GM18870 (cell line): ENCODE data around the gene NCKAP5.

Experiments
- ATAC-seq: cut with Tn5 transposase; IDR thresholded peaks from one replicate; pipeline ENCODE4 v1.9.1; 2021; ENCODE audit warnings: moderate library complexity; ENCODE audit not compliant: unreplicated experiment

NCKAP5 gene

DNA sequence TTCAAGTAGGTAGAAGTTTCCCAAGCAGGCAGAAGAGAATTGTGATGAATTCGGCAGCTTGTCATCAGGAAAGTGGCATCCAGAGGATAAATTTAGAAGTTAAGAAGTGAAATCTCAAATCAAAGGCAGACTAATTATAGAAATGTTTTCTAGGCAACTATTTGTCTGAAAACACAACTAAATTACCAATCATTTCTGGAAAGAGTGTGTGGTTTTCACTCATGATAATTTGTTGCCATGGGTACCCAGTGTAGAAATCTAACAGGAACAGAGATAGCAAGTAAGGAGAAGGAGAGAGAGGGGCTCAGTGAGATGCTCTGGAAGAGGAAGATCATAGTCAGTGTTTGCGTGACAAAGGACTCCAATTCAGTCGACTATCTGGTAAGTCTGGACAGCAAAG, 208.1 kb downstream of the NCKAP5 start:
- ATAC-seq, result peak; percentile 74

DNA sequence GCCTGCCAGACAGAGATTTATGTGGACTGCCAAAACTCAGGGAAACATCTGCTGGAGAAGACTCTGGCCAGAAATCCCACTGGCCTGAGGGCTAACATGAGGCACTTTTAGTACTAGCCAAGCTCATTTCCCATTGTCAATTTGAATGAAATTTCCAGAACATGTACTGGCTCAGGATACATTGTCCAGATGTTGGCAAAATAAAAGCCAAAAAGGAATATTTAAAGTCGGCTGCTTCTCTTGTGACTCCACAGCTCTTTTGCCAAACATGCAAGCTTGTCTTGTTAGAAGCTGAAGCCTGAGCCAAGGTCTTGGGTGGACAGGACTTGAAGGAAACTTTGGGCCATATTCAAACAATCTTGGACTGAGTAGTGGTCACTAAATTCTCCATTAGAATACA, 215.5 kb downstream of the NCKAP5 start:
- no peak for ATAC-seq

DNA sequence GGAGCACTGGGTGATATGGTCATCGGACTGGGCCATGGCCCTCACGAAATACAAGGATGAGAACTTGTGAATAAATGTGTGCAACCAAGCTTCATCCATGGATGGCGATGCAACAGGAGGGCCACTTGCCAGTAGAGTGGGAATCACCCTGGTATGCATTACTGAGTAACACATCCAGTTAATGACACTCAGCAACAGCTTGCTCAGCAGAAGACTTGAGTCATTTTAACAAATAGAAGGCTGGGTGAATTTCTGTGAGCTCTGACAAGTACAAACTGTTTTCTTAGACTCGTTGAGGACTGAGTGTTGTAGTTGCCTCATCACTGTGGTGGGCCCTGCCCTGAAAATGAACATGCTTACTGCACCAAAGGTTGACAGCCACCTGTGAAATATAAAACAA, 221.6 kb downstream of the NCKAP5 start:
- ATAC-seq, result no peak

DNA sequence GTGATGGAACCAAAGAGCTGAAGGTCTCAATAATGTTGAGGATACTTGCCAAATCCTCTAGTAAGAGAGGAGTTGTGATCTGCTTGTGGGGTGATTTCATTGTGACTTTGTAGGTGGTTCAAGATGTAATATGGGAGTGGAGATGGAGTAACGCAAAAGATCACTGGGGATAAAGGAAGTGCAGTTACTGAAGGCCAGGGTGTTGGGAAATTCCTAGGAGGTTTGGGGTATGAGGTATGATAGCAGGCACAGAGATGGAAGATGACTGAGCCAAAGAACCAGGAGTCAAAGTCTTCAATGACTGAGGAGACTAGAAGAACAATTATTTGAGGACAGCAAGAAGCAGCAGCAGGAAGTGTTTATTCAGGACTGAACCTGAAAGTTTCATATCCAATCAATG, 222.6 kb downstream of the NCKAP5 start:
- no peak for ATAC-seq

DNA sequence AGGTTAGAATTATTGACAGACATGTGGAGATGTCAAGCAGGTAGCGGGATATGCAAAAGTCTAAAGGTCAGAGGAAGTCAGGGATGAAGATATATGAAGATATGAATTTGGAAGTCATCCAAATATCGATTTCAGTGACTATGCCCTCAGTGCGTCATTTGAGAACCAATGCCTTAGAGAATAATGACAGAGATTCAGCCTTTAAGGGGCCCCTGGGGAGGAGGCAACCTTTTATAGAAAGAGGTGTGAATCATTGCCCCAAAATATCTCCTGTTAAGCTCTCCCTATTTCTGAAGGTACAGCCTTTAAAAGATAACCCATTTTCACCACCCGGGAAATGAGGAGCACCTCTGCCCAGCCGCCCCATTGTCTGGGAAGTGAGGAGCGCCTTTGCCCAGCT, 223.4 kb downstream of the NCKAP5 start:
- no peak for ATAC-seq

DNA sequence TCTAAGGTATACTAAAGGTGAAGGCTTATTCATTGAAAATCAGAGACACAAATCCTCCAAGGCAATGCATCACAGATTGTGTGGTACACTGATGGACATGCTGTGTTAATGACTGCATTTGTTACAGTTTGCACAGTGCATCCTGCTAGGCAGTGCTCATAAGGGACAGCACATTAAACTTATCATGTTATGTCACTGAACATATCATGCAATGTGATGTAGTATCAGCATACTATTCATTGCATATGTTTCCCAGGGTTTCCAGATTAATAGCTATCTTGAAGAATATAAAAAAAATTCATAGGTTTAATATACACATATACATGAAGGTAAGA, 225.3 kb downstream of the NCKAP5 start:
- no peak for ATAC-seq

DNA sequence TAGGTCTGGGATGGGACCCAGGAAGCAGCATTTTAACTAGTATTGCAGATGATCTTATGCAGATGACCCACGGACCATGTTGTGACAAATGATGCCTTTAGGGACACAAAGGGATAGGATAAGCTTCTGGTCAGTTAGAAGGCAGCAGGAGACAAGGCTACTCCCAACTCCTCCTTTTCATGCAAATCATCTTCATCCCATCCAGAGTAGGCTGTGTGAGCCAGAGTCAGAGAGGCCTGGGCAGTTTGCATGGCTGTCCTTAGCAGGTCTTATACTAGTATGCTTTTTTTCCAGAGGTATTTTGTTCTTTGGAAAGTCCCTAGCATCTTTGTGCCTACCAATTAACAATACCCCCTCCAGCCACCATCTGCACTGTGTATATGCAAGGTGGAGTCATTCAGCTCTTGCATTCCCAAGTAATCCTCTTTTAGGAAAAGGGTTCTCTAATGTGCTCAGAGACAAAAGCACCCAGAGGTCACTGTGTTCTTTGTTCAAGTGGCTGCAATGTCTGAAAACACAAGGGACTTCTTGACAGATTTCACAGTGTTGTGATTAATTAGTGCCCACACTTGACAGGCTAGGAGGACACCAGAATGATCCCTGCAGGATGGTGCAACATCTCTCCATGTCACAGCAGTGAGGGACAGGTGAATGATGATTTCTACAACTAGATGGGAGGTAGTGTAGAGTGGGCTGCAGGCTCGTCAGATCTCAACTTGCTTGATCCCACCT, 225.8 kb downstream of the NCKAP5 start:
- no peak for ATAC-seq

DNA sequence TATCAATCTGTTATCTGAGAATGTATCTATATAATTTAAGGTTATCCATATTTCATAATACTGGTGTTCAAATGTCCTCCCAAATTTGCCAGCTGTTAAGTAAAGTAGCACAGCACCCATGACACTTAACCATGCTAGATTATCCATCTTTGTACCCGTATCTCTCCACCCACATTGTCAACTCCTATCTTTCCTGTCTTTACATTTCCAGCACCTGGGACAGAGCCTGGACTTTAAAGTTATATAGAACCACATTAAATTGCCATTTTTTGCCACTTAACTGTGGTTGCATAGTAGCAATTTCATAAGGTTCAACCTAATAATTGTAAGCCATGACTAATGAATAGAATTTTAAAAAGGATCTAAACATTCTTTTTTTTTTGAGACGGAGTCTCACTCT, 226.7 kb downstream of the NCKAP5 start:
- ATAC-seq, result no peak

DNA sequence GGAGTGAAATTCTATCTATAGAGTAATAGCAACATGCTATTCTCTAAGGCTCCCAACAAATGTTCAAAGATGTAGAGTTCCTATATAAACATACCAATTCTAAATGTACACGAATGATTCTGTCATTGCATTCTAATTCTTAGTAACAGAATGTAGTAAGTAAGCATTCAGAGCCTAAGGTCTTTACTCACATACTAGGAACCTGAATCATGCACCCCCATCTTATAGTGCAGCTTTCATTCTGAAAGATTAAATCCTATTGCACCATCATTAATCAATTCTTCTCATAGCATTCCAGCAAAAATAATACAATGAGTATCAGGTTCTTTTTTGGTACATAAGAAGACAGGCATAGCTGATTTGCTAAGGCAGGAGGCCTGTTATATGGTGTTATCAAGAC, 230.0 kb downstream of the NCKAP5 start:
- ATAC-seq, result no peak

DNA sequence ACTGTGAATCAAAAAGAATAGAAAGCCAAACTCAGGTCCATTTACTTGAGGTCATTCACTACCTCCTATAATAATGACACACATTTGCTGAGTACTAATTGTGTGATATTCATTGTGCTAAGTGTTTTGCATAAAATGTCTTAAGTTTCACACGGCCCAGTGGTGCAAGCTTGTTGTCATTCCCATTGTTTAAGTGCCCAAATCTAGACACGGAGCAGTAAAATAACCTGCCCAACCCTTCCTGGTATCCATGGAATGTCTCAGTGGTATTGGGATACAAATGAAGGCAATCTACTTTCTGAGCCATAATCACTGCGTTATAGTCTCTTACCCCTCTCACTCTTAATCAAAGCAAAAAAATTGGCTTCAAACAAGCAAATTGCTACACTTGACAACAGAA, 233.3 kb downstream of the NCKAP5 start:
- ATAC-seq, result no peak

DNA sequence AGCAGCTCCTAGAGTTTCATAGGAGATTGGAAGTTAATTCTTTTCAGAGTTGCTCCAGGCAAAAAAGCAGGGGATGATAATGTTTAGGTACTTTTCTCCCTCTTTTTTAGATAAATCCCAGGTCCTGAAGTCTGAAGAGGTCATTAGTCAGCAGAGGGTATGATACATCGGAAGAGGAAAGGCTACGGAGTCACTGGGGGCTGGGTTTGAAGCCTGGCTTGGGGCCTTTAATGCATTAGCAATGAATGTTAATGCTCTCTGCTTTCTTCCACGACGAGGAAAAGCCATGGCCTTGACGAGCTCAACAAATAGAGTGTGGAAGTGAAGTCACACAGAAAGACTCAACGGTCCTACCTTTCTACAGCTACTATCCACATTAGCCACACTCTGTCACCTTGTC, 235.1 kb downstream of the NCKAP5 start:
- ATAC-seq, result no peak

DNA sequence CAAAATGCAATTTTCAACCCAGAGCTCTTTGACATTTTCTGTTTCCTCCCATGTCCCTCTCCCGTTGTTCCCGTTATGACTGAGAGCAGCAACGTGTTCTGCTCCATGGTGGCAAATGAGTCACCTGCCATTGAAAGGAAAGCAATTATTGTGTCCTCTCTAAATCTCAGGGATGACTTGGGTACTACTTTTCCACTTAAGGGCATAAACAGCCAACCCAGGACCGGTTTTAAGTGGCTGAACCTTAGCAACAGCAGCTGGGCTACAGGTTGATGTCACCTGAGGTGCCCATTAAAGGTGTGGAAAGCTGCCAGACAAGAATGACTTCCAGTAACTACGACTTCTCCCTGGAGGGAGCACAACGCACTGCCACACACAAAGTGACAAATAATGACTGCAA, 236.8 kb downstream of the NCKAP5 start:
- ATAC-seq, result no peak

DNA sequence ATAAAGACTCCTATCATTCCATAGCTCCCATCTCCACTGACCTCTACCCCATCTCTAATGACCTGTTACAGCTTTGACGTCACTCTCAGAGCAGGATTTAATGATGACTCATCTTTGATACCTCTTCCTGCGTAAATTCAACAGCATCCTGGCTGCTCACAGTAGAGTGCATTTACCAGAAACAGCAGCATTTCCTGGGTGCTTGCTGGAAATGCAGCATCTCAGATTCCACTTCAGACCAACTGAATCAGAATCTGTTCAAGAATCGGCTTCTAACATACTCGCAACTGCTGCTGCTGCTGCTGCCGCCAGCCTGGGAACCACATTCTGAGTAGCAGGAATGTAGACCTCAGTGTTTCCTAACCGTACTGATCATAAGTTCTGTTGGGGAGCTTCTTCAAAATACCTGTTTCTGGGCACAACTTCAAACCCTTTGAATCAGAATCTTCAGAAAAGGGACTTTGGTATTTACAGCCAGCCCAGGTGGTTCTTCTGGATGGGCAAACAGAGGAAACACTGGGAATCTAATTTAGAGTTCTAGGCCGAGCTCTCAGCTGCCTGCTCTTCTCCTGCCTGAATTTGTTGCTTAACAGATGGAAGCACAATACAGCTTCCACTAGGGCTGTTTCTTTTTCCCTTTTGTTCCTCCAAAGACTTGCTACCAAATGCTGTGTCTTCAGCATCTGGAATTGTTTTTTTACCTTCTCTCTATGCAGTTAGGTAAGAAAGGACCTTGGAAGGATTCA, 241.4 kb downstream of the NCKAP5 start:
- no peak for ATAC-seq

DNA sequence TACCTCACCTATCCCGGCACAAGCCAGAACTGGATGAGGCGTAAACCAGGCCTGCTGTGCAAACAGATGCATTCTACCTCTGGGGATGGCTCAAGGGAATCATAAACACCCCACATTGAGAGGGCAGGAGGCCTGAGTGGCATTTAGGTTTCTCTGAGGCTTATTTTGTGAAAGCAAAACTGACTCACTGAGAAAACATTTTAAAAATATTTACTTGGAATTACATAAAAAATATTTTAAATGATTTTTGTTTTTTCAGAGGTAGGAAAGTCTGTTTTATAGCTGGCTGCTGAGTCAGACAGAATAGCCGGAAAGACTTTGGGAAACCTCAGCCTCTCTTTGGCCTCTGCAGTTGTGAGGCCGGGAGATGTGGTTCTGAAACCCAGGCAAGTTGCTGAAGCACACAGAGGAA, 244.1 kb downstream of the NCKAP5 start:
- no peak for ATAC-seq

DNA sequence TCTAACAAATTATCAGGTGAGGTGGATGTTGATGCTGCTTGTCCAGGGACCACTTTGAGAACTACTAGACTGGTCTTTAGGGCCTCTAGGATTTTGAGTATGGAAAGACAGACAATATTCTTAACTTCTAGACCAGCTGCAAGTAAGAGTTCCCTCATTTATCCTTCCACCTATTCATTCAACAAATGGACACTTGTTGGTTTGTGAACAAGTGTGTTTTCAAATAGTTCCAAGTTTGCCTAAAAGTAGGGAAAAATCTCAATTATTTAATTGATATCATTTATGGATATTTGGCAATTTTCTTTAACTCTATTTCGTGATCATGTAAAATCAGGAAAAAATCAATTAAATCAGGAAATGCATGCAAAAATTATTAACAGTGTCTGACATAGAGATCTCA, 245.4 kb downstream of the NCKAP5 start:
- no peak for ATAC-seq

DNA sequence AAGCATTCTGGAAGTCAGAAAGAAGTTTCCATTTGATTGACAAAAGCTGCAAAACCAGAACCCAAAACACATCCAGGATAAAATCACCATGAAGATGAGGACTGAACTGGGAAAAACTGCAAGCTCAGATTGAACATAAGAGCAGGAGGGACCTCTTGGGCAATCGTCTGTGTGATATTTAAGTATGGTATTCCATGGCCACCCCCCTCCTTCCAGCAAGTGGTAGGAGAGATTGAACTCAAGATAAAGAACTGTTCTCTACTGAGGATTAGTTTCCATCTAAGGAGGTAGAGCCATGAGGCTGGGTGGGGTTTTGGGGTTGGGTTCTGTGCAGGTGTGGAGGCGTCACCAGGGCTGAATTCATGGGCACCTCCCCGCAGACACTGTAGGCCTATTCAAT, 251.1 kb downstream of the NCKAP5 start:
- no peak for ATAC-seq

DNA sequence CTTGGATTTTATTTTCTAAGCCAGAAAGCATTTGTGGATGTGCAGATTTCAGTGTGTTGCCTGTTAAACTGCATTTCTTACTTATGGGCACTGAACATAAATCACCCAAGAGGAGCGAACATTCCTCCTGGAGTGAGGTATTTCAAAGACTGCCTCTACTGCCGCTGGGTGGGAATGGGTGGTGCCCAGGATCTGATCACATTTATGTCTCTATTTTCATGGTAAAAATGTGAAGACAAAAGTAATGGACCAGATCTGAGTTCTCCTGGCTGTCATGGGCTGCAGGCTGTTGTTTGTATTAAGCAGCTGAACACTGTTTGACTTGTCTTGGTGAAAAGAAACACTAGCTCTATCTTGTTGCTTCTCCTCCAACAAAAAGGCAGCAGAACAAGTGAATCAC, 251.7 kb downstream of the NCKAP5 start:
- no peak for ATAC-seq

DNA sequence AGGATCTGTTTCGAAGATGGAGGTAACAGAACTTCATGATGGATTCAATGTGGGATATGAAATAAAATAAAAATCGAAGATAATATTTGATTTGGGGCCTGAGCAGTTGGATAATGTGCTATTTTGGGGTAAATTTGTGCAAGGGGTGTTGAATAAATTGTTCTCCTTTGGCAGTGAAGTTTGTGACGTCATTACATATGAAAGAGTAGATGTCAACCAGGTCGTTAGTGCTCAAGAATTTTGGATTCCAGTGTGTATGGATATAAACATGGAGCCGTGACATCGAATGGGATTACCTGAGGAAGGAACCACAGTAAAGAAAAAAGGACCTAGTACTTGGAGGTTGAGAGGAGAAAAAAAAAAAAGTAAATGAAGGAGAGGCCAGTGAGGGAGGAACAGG, 253.0 kb downstream of the NCKAP5 start:
- no peak for ATAC-seq

DNA sequence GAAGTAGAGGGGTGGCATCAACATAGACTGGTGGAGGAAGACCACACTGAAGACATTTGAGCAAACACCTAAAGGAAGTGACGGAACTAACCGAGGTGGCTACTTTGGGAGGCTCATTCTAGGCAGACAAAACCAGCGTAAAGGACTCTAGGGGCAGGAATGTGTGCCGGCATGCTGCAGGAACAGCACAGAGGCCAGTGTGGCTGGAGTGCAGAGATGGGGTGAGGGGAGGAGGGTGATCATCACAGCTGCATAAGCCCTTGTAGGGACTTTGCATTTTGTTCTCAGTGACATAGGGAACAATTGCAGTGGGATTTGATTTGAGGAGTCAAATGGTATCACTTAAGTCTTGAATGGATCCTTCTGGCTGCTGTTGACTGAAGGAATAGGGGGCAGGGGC, 253.5 kb downstream of the NCKAP5 start:
- no peak for ATAC-seq

DNA sequence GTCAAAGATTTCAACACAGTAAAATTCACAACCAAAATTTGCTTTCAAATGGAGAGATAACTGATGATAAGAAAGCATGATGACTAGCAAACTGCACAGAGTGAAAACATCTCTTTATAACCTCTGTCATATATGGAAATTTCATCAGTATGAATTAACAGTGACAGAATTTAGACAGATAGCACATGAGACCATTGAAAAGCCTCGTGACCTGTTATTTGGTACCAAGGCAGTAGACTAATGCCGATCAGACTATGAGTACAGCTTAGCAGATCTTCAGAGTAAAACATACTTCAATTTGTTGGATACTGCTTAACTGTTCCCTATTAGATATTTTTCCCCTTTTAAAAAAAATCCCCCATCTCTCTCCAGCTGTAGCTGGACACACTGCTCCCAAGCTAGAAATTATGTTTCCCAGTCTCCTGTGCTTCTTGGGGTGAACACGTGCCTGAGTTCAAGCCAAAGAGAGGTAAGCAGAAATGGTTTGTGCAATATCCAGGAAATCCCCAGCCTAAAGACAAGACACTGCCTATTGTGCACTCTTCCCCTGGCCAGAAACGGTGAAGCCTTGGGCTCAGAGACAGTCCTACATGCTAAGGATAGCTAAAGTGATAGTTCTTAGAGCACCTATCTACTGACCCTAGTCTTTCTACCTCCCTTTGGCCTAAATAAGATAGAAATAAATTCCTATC, 256.1 kb downstream of the NCKAP5 start:
- no peak for ATAC-seq

DNA sequence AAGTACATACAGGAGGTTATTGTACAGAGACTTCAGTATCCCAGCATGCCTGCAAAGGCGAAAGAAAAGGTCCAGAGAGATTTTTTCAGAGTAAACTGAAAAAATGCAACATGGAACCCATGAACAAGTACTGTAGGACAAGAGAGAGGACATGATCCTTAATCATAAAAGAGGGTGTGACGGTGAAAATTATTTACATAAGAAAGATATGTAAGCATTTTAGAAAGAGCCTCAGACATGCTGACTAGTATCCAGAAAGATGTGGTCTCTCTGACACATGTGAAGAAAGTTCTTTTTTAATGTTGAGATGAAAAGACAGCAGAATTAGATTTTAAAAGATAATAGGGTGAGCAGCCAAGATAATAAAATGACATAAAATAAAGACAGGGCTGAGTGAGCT, 262.0 kb downstream of the NCKAP5 start:
- ATAC-seq, result no peak

DNA sequence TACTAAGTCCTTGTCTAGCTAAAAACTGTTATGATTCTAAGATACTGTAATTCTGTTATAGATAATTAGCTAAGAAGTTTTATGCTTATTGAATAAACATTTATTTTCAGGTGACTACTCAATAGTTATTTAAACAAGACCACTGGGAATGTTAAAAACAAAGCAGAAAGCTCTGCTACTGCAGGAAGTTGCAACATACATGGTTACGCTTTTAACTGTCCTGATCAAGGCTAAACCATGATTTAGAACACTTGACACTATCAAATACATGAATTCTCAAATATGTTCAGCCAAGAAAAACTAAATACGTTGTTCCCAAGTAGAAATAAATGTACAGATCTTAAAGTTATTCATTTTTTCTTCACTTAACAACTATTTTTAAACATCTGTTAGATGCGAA, 263.9 kb downstream of the NCKAP5 start:
- no peak for ATAC-seq
